ENCODE results near the gene CIB2.

Gene CIB2

GRCh38 chr15:78140292-78140691 is 9.0 kb upstream of the CIB2 start:
- POLR2A ChIA-PET = no interaction called here
- DNase-seq = no peak
- H3K4me1 ChIP-seq (ENCODE audit: control extremely low read depth in 1 of 4, control insufficient read depth in 4 of 4, insufficient read depth in 4 of 4, low read length in 3 of 4) = no peaks in the 10 kb centered on the region
- no peaks in the 10 kb centered on the region for H3K9me3 ChIP-seq (ENCODE audit: control extremely low read depth in 1 of 5, control insufficient read depth in 4 of 5, insufficient read depth in 2 of 5, low read depth in 1 of 5, low read length in 4 of 5)
- H3K36me3 ChIP-seq (ENCODE audit: control insufficient read depth in 4 of 4, insufficient read depth in 4 of 4, low read length in 3 of 4) = no peaks in the 10 kb centered on the region
- CTCF ChIA-PET = interaction anchor here (1.0 to 2.5 kb wide), 3 partner anchors 8 to 55 kb away, joined by 3 to 8 read pairs (median 3); no protein-coding TSS in a partner anchor
- H3K27ac ChIP-seq (ENCODE audit: insufficient read depth in 1 of 2, low read depth in 1 of 2, low read length in 2 of 2, poor library complexity in 1 of 2, severe bottlenecking in 2 of 2) = no peak overlapping the region
- no peaks in the 10 kb centered on the region for H3K27me3 ChIP-seq (replicated peaks in 2 of 5; ENCODE audit: control insufficient read depth in 4 of 5, insufficient read depth in 5 of 5, low read length in 4 of 5)
- H3K4me3 ChIP-seq (ENCODE audit: control insufficient read depth in 1 of 7, extremely low read depth in 1 of 7, insufficient read depth in 4 of 7, low read depth in 2 of 7, low read length in 6 of 7) = no peak overlapping the region

GRCh38 chr15:78139578-78139977 is 8.3 kb upstream of the CIB2 start:
- no peaks in the 10 kb centered on the region for H3K27me3 ChIP-seq (replicated peaks in 2 of 5; ENCODE audit: control insufficient read depth in 4 of 5, insufficient read depth in 5 of 5, low read length in 4 of 5)
- H3K36me3 ChIP-seq (ENCODE audit: control insufficient read depth in 4 of 4, insufficient read depth in 4 of 4, low read length in 3 of 4) = no peaks in the 10 kb centered on the region
- ChIA-PET CTCF (interaction anchor here (0.9 to 2.5 kb wide), 5 partner anchors 8 to 112 kb away, joined by 3 to 8 read pairs (median 3); no protein-coding TSS in a partner anchor), POLR2A (no interaction called here)
- H3K9me3 ChIP-seq (ENCODE audit: control extremely low read depth in 1 of 5, control insufficient read depth in 4 of 5, insufficient read depth in 2 of 5, low read depth in 1 of 5, low read length in 4 of 5) = no peaks in the 10 kb centered on the region
- no peak for DNase-seq
- H3K27ac ChIP-seq (ENCODE audit: insufficient read depth in 1 of 2, low read depth in 1 of 2, low read length in 2 of 2, poor library complexity in 1 of 2, severe bottlenecking in 2 of 2) = no peak overlapping the region
- H3K4me3 ChIP-seq (ENCODE audit: control insufficient read depth in 1 of 7, extremely low read depth in 1 of 7, insufficient read depth in 4 of 7, low read depth in 2 of 7, low read length in 6 of 7) = no peak overlapping the region
- H3K4me1 ChIP-seq (ENCODE audit: control extremely low read depth in 1 of 4, control insufficient read depth in 4 of 4, insufficient read depth in 4 of 4, low read length in 3 of 4) = no peaks in the 10 kb centered on the region
- 83% methylated on average over 3 of the region's 5 CpGs for WGBS (ENCODE audit: insufficient coverage)

- 100% methylated on average over 2 of the region's 2 CpGs for WGBS (ENCODE audit: insufficient coverage)
- ChIA-PET CTCF (interaction anchor here (1.3 to 3.9 kb wide), 2 partner anchors 44 to 61 kb away, joined by 4 to 23 read pairs; no protein-coding TSS in a partner anchor), POLR2A (no interaction called here)
- Histone ChIP-seq H3K27me3 (replicated peaks in 2 of 5; ENCODE audit: control insufficient read depth in 4 of 5, insufficient read depth in 5 of 5, low read length in 4 of 5) (peaks cover 0 to 1% (median 0%) of the 10 kb centered on the region in 5 experiments), H3K9me3 (ENCODE audit: control extremely low read depth in 1 of 5, control insufficient read depth in 4 of 5, insufficient read depth in 2 of 5, low read depth in 1 of 5, low read length in 4 of 5) (no peaks in the 10 kb centered on the region), H3K4me3 (ENCODE audit: control insufficient read depth in 1 of 7, extremely low read depth in 1 of 7, insufficient read depth in 4 of 7, low read depth in 2 of 7, low read length in 6 of 7) (no peak overlapping the region), H3K4me1 (ENCODE audit: control extremely low read depth in 1 of 4, control insufficient read depth in 4 of 4, insufficient read depth in 4 of 4, low read length in 3 of 4) (peaks cover 4 to 24% (median 18%) of the 10 kb centered on the region in 4 experiments), H3K36me3 (ENCODE audit: control insufficient read depth in 4 of 4, insufficient read depth in 4 of 4, low read length in 3 of 4) (no peaks in the 10 kb centered on the region), H3K27ac (ENCODE audit: insufficient read depth in 1 of 2, low read depth in 1 of 2, low read length in 2 of 2, poor library complexity in 1 of 2, severe bottlenecking in 2 of 2) (no peak overlapping the region)
- DNase-seq = no peak
These were observed 2.6 kb upstream of the CIB2 start for GRCh38 chr15:78133801-78134200.

- DNase-seq = no peak
- WGBS (ENCODE audit: insufficient coverage) = 39% methylated on average over 46 of the region's 51 CpGs
- no peak overlapping the region for H3K27ac ChIP-seq (ENCODE audit: insufficient read depth in 1 of 2, low read depth in 1 of 2, low read length in 2 of 2, poor library complexity in 1 of 2, severe bottlenecking in 2 of 2)
- peaks cover 4 to 24% (median 18%) of the 10 kb centered on the region in 4 experiments for H3K4me1 ChIP-seq (ENCODE audit: control extremely low read depth in 1 of 4, control insufficient read depth in 4 of 4, insufficient read depth in 4 of 4, low read length in 3 of 4)
- CTCF ChIA-PET = interaction anchor here (0.8 to 3.9 kb wide), 13 partner anchors 7 to 112 kb away, joined by 3 to 23 read pairs (median 4); no protein-coding TSS in a partner anchor
- H3K36me3 ChIP-seq (ENCODE audit: control insufficient read depth in 4 of 4, insufficient read depth in 4 of 4, low read length in 3 of 4) = no peaks in the 10 kb centered on the region
- H3K27me3 ChIP-seq (replicated peaks in 2 of 5; ENCODE audit: control insufficient read depth in 4 of 5, insufficient read depth in 5 of 5, low read length in 4 of 5) = peaks cover 0 to 1% (median 0%) of the 10 kb centered on the region in 5 experiments
- POLR2A ChIA-PET = interaction anchor here (1.3 kb wide), 1 partner anchor 44 kb away, joined by 3 read pairs; no protein-coding TSS in a partner anchor
- peak overlapping the region; percentile 29 to 85 (median 76) for H3K4me3 ChIP-seq (ENCODE audit: control insufficient read depth in 1 of 7, extremely low read depth in 1 of 7, insufficient read depth in 4 of 7, low read depth in 2 of 7, low read length in 6 of 7)
- no peaks in the 10 kb centered on the region for H3K9me3 ChIP-seq (ENCODE audit: control extremely low read depth in 1 of 5, control insufficient read depth in 4 of 5, insufficient read depth in 2 of 5, low read depth in 1 of 5, low read length in 4 of 5)
These were observed 565 bp downstream of the CIB2 start for GRCh38 chr15:78130466-78131294.

GRCh38 chr15:78129751-78130287 is 1.4 kb downstream of the CIB2 start:
- ChIA-PET POLR2A (interaction anchor here (1.3 kb wide), 1 partner anchor 44 kb away, joined by 3 read pairs; no protein-coding TSS in a partner anchor), CTCF (interaction anchor here (1.2 to 3.9 kb wide), 6 partner anchors 18 to 110 kb away, joined by 3 to 23 read pairs (median 5); no protein-coding TSS in a partner anchor)
- H3K4me1 ChIP-seq (ENCODE audit: control extremely low read depth in 1 of 4, control insufficient read depth in 4 of 4, insufficient read depth in 4 of 4, low read length in 3 of 4) = peaks cover 4 to 24% (median 18%) of the 10 kb centered on the region in 4 experiments
- no peak for DNase-seq
- H3K27me3 ChIP-seq (replicated peaks in 2 of 5; ENCODE audit: control insufficient read depth in 4 of 5, insufficient read depth in 5 of 5, low read length in 4 of 5) = peaks cover 0 to 1% (median 0%) of the 10 kb centered on the region in 5 experiments
- no peak overlapping the region for H3K4me3 ChIP-seq (ENCODE audit: control insufficient read depth in 1 of 7, extremely low read depth in 1 of 7, insufficient read depth in 4 of 7, low read depth in 2 of 7, low read length in 6 of 7)
- H3K36me3 ChIP-seq (ENCODE audit: control insufficient read depth in 4 of 4, insufficient read depth in 4 of 4, low read length in 3 of 4) = no peaks in the 10 kb centered on the region
- no peak overlapping the region for H3K27ac ChIP-seq (ENCODE audit: insufficient read depth in 1 of 2, low read depth in 1 of 2, low read length in 2 of 2, poor library complexity in 1 of 2, severe bottlenecking in 2 of 2)
- no peaks in the 10 kb centered on the region for H3K9me3 ChIP-seq (ENCODE audit: control extremely low read depth in 1 of 5, control insufficient read depth in 4 of 5, insufficient read depth in 2 of 5, low read depth in 1 of 5, low read length in 4 of 5)
- WGBS (ENCODE audit: insufficient coverage) = 87% methylated on average over 3 of the region's 5 CpGs

GRCh38 chr15:78129077-78129750 is 2.0 kb downstream of the CIB2 start:
- Histone ChIP-seq H3K4me3 (ENCODE audit: control insufficient read depth in 1 of 7, extremely low read depth in 1 of 7, insufficient read depth in 4 of 7, low read depth in 2 of 7, low read length in 6 of 7) (no peak overlapping the region), H3K9me3 (ENCODE audit: control extremely low read depth in 1 of 5, control insufficient read depth in 4 of 5, insufficient read depth in 2 of 5, low read depth in 1 of 5, low read length in 4 of 5) (no peaks in the 10 kb centered on the region), H3K36me3 (ENCODE audit: control insufficient read depth in 4 of 4, insufficient read depth in 4 of 4, low read length in 3 of 4) (no peaks in the 10 kb centered on the region), H3K27me3 (replicated peaks in 2 of 5; ENCODE audit: control insufficient read depth in 4 of 5, insufficient read depth in 5 of 5, low read length in 4 of 5) (peaks cover 0 to 1% (median 0%) of the 10 kb centered on the region in 5 experiments), H3K4me1 (ENCODE audit: control extremely low read depth in 1 of 4, control insufficient read depth in 4 of 4, insufficient read depth in 4 of 4, low read length in 3 of 4) (peaks cover 4 to 24% (median 17%) of the 10 kb centered on the region in 4 experiments), H3K27ac (ENCODE audit: insufficient read depth in 1 of 2, low read depth in 1 of 2, low read length in 2 of 2, poor library complexity in 1 of 2, severe bottlenecking in 2 of 2) (no peak overlapping the region)
- POLR2A ChIA-PET = no interaction called here
- no peak for DNase-seq
- WGBS (ENCODE audit: insufficient coverage) = 78% methylated on average over 5 of the region's 8 CpGs
- CTCF ChIA-PET = interaction anchor here (1.2 to 2.4 kb wide), 4 partner anchors 17 to 111 kb away, joined by 3 to 10 read pairs (median 5); no protein-coding TSS in a partner anchor
